GM23338 (cell line): ENCODE data around the gene GSC2.

Experiments used
- CREB1 ChIP-seq: fragments of 250-450 bp; sonication (Bioruptor Pico); IDR thresholded peaks from 2 replicates; pipeline ENCODE4 v1.5.0; 2020; ENCODE audit warnings: low read depth, mild to moderate bottlenecking, moderate library complexity
- EZH2 ChIP-seq: fragments of 200-600 bp; sonication (generic); IDR thresholded peaks from one replicate; pipeline ENCODE4 v1.8.0; 2017; ENCODE audit warnings: antibody characterized with exemption, mild to moderate bottlenecking, low read depth; ENCODE audit not compliant: unreplicated experiment
- EZH2phosphoT487 ChIP-seq: fragments of 200-600 bp; sonication (generic); IDR thresholded peaks from one replicate; pipeline ENCODE4 v1.8.1; 2018; ENCODE audit warnings: antibody characterized with exemption; ENCODE audit not compliant: unreplicated experiment
- JUNB ChIP-seq: IDR thresholded peaks from one replicate; pipeline ENCODE4 v1.6.1; 2016; ENCODE audit warnings: antibody characterized with exemption; ENCODE audit not compliant: unreplicated experiment
- NANOG ChIP-seq: IDR thresholded peaks from 2 replicates; pipeline ENCODE4 v1.6.1; 2016; ENCODE audit warnings: antibody characterized with exemption, borderline replicate concordance
- POLR2AphosphoS5 ChIP-seq: IDR thresholded peaks from 2 replicates; pipeline ENCODE4 v1.6.1; 2016; ENCODE audit warnings: antibody characterized with exemption, low read depth
- STAT1 ChIP-seq: IDR thresholded peaks from one replicate; pipeline ENCODE4 v1.6.1; 2016; ENCODE audit warnings: antibody characterized with exemption; ENCODE audit not compliant: unreplicated experiment
- ZNF331 ChIP-seq: fragments of 250-450 bp; sonication (Bioruptor Pico); IDR thresholded peaks from 2 replicates; pipeline ENCODE4 v1.5.0; 2020; ENCODE audit warnings: low read depth, mild to moderate bottlenecking, moderate library complexity
- TF ChIP-seq, protein P1 (sequence below), 2 experiments: fragments of 200-600 bp in 1 of 2; sonication (generic) in 1 of 2; conservative IDR thresholded peaks; 2 replicates each; pipeline versions ENCODE4 v1.5.1 to v1.6.1; 2016 to 2017; ENCODE audit warnings: antibody characterized with exemption in 2 of 2, low read depth in 2 of 2, mild to moderate bottlenecking in 2 of 2, moderate library complexity in 1 of 2
- TF ChIP-seq, protein P2 (sequence below): IDR thresholded peaks from 2 replicates; pipeline ENCODE4 v1.6.1; 2016; ENCODE audit warnings: antibody characterized with exemption

DNA sequence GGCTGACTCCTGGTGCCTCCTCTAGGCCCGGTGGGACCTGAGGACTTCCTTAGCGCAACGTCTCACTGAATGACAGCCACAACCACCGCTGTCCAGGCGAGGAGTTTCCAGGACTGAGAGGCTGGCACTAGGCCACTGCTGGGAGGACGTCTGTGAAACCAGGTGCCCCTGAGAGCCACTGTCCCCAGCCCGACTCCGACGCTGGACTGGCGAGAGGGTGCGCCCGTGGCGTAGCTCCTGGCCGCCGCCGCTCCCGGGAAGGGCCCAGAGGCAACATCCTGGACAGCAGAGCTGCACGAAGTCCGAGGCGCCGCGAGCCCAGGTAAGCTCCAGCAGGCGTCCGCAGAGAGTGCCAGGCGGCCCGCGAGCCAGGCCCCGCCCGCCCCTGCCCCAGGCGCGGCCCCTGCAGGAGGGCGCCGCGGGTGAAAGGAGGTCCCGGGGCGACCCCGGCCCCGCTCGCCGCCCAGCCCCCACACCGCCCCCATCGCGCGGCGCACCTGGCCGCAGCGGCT is 28.4 kb downstream of the GSC2 start:
- TF ChIP-seq, protein P1, sequence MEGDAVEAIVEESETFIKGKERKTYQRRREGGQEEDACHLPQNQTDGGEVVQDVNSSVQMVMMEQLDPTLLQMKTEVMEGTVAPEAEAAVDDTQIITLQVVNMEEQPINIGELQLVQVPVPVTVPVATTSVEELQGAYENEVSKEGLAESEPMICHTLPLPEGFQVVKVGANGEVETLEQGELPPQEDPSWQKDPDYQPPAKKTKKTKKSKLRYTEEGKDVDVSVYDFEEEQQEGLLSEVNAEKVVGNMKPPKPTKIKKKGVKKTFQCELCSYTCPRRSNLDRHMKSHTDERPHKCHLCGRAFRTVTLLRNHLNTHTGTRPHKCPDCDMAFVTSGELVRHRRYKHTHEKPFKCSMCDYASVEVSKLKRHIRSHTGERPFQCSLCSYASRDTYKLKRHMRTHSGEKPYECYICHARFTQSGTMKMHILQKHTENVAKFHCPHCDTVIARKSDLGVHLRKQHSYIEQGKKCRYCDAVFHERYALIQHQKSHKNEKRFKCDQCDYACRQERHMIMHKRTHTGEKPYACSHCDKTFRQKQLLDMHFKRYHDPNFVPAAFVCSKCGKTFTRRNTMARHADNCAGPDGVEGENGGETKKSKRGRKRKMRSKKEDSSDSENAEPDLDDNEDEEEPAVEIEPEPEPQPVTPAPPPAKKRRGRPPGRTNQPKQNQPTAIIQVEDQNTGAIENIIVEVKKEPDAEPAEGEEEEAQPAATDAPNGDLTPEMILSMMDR (conservative IDR thresholded peaks at IDR 0.05; ENCODE audit: low read depth in 2 of 2) = no peak
- no peak for TF ChIP-seq EZH2phosphoT487
- no peak for TF ChIP-seq CREB1 (CRISPR knock-in tag)
- TF ChIP-seq EZH2 = no peak
- no peak for TF ChIP-seq POLR2AphosphoS5
- no peak for TF ChIP-seq STAT1
- TF ChIP-seq JUNB = no peak
- TF ChIP-seq, protein P2, sequence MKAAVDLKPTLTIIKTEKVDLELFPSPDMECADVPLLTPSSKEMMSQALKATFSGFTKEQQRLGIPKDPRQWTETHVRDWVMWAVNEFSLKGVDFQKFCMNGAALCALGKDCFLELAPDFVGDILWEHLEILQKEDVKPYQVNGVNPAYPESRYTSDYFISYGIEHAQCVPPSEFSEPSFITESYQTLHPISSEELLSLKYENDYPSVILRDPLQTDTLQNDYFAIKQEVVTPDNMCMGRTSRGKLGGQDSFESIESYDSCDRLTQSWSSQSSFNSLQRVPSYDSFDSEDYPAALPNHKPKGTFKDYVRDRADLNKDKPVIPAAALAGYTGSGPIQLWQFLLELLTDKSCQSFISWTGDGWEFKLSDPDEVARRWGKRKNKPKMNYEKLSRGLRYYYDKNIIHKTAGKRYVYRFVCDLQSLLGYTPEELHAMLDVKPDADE = no peak
- TF ChIP-seq NANOG = no peak
- TF ChIP-seq ZNF331 (CRISPR knock-in tag) = no peak
